ENCODE measurements around the gene RHO. TPM values are rescaled to one million over a fixed set of nuclear protein-coding genes. Genes with fewer than 3 reads are reported as not detected.

The RHO gene
- total RNA-seq, 2 donors from 2014 or later: not detected

DNA sequence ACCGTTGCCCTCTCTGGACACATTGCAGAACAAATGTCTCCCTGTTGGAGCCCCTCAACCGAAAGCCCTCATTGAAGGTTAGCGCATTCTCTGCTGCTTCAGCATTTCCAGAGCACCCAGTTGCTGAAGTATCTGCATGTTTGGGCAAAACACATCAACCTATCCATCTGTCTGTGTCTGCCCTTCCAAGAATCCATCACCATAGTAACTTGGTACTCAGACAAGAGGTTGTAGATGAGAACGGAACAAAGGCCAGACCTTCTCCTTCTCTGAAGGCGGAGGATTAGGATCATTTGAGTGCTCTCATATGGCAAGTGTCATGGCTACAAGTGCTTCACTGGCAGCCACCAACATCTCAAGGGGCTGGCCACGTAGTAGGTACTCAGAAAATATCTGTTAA, 23.1 kb upstream of the RHO start:
- DNase-seq (ENCODE audit: low spot score) (no peak), ATAC-seq (ENCODE audit: insufficient number of reproducible peaks, low FRiP score, low read depth) (no peak)
- no peaks in the 10 kb centered on the region for H3K27me3 ChIP-seq (replicated peaks; ENCODE audit: insufficient read depth)
- no peaks in the 10 kb centered on the region for H3K9me3 ChIP-seq
- H3K27ac ChIP-seq: peak overlapping the region; percentile 45 to 62
- TF ChIP-seq, protein P1, sequence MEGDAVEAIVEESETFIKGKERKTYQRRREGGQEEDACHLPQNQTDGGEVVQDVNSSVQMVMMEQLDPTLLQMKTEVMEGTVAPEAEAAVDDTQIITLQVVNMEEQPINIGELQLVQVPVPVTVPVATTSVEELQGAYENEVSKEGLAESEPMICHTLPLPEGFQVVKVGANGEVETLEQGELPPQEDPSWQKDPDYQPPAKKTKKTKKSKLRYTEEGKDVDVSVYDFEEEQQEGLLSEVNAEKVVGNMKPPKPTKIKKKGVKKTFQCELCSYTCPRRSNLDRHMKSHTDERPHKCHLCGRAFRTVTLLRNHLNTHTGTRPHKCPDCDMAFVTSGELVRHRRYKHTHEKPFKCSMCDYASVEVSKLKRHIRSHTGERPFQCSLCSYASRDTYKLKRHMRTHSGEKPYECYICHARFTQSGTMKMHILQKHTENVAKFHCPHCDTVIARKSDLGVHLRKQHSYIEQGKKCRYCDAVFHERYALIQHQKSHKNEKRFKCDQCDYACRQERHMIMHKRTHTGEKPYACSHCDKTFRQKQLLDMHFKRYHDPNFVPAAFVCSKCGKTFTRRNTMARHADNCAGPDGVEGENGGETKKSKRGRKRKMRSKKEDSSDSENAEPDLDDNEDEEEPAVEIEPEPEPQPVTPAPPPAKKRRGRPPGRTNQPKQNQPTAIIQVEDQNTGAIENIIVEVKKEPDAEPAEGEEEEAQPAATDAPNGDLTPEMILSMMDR (IDR thresholded peaks at IDR 0.05): no peak
- no peaks in the 10 kb centered on the region for H3K36me3 ChIP-seq
- H3K4me3 ChIP-seq: no peak overlapping the region
- H3K4me1 ChIP-seq (ENCODE audit: control insufficient read depth in 1 of 2, low read depth in 2 of 2): peaks cover 9 to 38% of the 10 kb centered on the region in 2 donors

DNA sequence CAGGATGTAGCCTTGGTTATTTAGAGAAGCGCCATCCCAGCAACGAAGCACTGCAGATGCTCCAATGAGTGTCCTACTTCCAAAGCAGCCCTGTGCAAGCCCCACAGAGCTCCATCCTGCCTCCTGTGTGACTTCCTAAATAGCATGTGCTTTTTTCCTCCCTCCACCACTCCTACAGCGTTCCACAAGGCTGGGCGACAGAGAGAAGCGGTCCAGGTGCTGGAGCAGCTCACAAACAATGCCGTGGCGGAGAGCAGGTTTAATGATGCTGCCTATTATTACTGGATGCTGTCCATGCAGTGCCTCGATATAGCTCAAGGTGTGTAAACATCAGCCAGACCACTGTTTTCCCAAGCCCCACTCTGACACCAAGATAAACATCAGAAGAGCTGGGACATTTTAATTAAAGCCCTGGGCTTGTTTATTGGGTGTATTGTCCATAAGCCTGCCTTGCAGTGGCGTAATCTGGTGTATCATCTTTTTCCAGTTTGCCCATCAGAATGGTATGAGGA, 22.2 kb upstream of the RHO start:
- Histone ChIP-seq H3K27me3 (replicated peaks; ENCODE audit: insufficient read depth) (no peaks in the 10 kb centered on the region), H3K9me3 (no peaks in the 10 kb centered on the region), H3K36me3 (no peaks in the 10 kb centered on the region), H3K27ac (no peak overlapping the region), H3K4me1 (ENCODE audit: control insufficient read depth in 1 of 2, low read depth in 2 of 2) (peaks cover 9 to 38% of the 10 kb centered on the region in 2 donors), H3K4me3 (no peak overlapping the region)
- no peak for ATAC-seq (ENCODE audit: insufficient number of reproducible peaks, low FRiP score, low read depth)
- DNase-seq (ENCODE audit: low spot score): no peak
- TF ChIP-seq, protein P1 (IDR thresholded peaks at IDR 0.05): no peak

DNA sequence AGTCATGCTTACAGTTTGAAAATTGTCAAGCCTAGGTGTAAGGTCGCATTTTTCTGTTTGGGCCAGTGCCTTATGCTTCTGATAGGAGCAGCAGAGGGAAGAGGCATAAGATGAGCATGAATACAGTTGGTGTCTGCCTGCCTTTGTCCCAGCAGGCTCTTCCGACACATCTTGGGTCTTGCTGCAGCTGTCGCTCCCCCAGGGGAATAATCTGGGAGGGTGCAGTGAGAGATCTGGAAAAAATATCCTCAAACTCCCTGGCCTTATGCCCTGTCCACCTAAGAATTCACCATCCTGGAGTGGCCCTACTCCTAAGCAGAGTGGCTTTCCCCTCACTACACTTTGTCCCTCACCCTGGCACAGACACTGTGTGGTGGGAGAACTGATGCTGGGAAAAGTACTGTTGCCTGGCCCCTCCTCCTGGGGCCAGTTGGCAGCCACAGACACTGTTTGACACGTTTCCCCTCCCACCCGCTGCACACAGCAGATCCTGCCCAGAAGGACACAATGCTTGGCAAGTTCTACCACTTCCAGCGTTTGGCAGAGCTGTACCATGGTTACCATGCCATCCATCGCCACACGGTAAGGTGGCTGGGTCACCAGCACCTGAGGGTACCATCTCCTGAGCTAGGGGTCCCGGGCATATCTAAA, 21.1 kb upstream of the RHO start:
- Histone ChIP-seq H3K4me1 (ENCODE audit: control insufficient read depth in 1 of 2, low read depth in 2 of 2) (peaks cover 9 to 38% of the 10 kb centered on the region in 2 donors), H3K4me3 (no peak overlapping the region), H3K9me3 (no peaks in the 10 kb centered on the region), H3K36me3 (peaks cover 5% of the 10 kb centered on the region), H3K27me3 (replicated peaks; ENCODE audit: insufficient read depth) (no peaks in the 10 kb centered on the region), H3K27ac (no peak overlapping the region)
- no peak for ATAC-seq (ENCODE audit: insufficient number of reproducible peaks, low FRiP score, low read depth)
- no peak for DNase-seq (ENCODE audit: low spot score)
- TF ChIP-seq, protein P1 (IDR thresholded peaks at IDR 0.05): no peak

DNA sequence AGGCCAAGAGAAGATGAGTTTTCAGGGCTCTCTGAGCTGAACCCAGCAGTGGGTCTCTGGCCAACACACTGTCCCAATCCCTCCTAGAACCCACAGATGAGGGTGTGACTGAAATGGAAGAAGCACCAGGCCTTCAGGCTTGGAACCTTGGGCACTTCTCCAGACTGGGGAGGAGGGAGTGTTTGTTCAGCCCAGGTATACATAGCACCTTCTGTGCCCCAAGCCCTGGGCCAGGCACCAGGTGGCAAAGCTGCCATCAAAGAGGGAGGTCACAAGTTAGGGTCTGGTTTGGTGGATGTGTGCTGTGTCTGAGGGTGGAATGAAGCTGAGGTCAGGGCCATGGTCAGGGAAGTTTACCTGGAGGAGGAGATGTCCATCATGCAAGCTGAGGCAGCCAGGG, 15.8 kb upstream of the RHO start:
- no peak for ATAC-seq (ENCODE audit: insufficient number of reproducible peaks, low FRiP score, low read depth)
- H3K4me3 ChIP-seq: no peak overlapping the region
- peaks cover 18% of the 10 kb centered on the region for H3K36me3 ChIP-seq
- TF ChIP-seq, protein P1 (IDR thresholded peaks at IDR 0.05): no peak
- no peak for DNase-seq (ENCODE audit: low spot score)
- no peak overlapping the region for H3K27ac ChIP-seq
- peaks cover 0 to 4% of the 10 kb centered on the region in 2 donors for H3K4me1 ChIP-seq (ENCODE audit: control insufficient read depth in 1 of 2, low read depth in 2 of 2)
- no peaks in the 10 kb centered on the region for H3K9me3 ChIP-seq
- no peaks in the 10 kb centered on the region for H3K27me3 ChIP-seq (replicated peaks; ENCODE audit: insufficient read depth)

DNA sequence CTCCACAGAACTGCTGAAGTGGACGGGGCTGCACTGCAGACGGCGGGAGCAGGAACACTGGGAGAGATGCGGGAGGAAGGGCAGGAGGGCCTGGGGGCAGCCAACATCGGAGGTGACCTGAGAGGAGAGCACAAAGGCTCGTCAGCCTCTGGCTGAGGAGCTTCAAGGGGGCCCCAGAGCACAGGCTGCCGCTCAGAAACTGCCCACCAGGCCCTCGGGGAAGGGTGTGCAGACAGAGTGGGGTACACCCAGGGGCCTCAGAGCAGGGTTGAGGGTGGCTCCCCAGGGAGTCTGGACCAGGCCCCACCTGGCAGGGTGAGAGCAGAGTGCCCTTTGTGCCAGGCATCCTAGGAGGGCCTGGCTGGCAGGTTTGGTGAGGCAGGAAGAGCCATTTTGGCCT, 14.7 kb upstream of the RHO start:
- Histone ChIP-seq H3K36me3 (peaks cover 18% of the 10 kb centered on the region), H3K27ac (no peak overlapping the region), H3K9me3 (no peaks in the 10 kb centered on the region), H3K27me3 (replicated peaks; ENCODE audit: insufficient read depth) (no peaks in the 10 kb centered on the region), H3K4me1 (ENCODE audit: control insufficient read depth in 1 of 2, low read depth in 2 of 2) (no peaks in the 10 kb centered on the region), H3K4me3 (no peak overlapping the region)
- DNase-seq (ENCODE audit: low spot score): no peak
- ATAC-seq (ENCODE audit: insufficient number of reproducible peaks, low FRiP score, low read depth): no peak
- TF ChIP-seq, protein P1 (IDR thresholded peaks at IDR 0.05): no peak
